ENCODE measurements around the gene GRIP1. TPM values are rescaled to one million over a fixed set of nuclear protein-coding genes. Genes with fewer than 3 reads are reported as not detected.

Gene GRIP1
- polyA plus RNA-seq, 4 donors: 0.54 to 5.9 (median 0.81) TPM

DNA sequence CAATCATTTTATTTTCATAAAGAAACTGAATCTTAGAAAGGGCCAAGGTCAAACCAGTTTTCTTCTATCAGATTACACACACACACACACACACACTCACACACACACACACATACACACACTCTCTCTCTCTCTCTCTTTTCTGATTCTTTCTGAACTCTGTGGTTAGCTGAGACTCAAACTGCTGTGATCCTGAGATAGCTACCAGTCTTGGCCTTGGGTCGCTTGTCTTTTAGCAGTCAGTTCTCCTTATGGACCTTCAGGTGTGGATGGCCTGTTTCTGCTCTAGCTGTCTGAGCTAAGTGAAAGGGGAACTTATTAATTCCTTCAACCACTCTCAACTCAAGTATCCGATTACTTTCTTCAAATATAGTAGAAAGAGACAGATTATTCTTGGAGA is 145.1 kb downstream of the GRIP1 start:
- Histone ChIP-seq H3K9me3 (ENCODE audit: control insufficient read depth in 2 of 2, insufficient read depth in 1 of 2, low read depth in 1 of 2, low read length in 1 of 2) (no peaks in the 10 kb centered on the region), H3K27ac (ENCODE audit: low read depth in 1 of 3, low read length in 2 of 3) (no peak overlapping the region), H3K4me1 (ENCODE audit: control insufficient read depth in 3 of 3, insufficient read depth in 2 of 3, low read depth in 1 of 3, low read length in 2 of 3) (peaks cover 0 to 7% (median 0%) of the 10 kb centered on the region in 3 donors), H3K27me3 (ENCODE audit: control insufficient read depth in 3 of 3, insufficient read depth in 3 of 3, low read length in 3 of 3) (no peaks in the 10 kb centered on the region), H3K4me3 (ENCODE audit: low read depth in 1 of 3, low read length in 3 of 3) (no peak overlapping the region), H3K36me3 (ENCODE audit: control insufficient read depth in 3 of 3, insufficient read depth in 2 of 3, low read depth in 1 of 3, low read length in 3 of 3) (no peaks in the 10 kb centered on the region)
- DNase-seq (no peak), FAIRE-seq (no peak)
- 84 to 86% (median 85%) methylated on average over 2 of the region's 2 CpGs for WGBS, 3 donors

DNA sequence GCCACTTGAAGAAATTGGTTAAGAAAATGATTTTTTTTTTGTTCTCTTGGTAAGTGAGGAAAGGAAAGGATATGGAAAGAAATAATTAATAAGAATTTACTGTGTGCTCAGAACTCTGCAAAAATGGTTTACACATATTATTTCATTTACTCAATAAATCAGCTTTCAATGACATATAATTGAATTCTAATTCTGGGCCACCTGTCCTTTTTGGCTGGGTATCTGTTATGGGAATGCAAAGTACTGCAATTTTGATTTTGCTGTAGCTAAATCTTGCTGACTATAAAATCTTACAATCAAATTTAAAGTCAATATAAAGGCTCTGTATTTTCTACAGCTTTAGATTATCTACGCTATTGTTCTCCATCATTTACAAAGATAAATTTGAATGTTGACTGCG is 147.1 kb downstream of the GRIP1 start:
- no peak for FAIRE-seq
- no peaks in the 10 kb centered on the region for H3K27me3 ChIP-seq (ENCODE audit: control insufficient read depth in 3 of 3, insufficient read depth in 3 of 3, low read length in 3 of 3)
- 76 to 94% (median 88%) methylated on average over 2 of the region's 2 CpGs for WGBS, 3 donors
- no peak overlapping the region for H3K4me3 ChIP-seq (ENCODE audit: low read depth in 1 of 3, low read length in 3 of 3)
- H3K27ac ChIP-seq (ENCODE audit: low read depth in 1 of 3, low read length in 2 of 3): no peak overlapping the region
- no peaks in the 10 kb centered on the region for H3K36me3 ChIP-seq (ENCODE audit: control insufficient read depth in 3 of 3, insufficient read depth in 2 of 3, low read depth in 1 of 3, low read length in 3 of 3)
- DNase-seq: no peak
- no peaks in the 10 kb centered on the region for H3K9me3 ChIP-seq (ENCODE audit: control insufficient read depth in 2 of 2, insufficient read depth in 1 of 2, low read depth in 1 of 2, low read length in 1 of 2)
- peaks cover 0 to 7% (median 0%) of the 10 kb centered on the region in 3 donors for H3K4me1 ChIP-seq (ENCODE audit: control insufficient read depth in 3 of 3, insufficient read depth in 2 of 3, low read depth in 1 of 3, low read length in 2 of 3)

DNA sequence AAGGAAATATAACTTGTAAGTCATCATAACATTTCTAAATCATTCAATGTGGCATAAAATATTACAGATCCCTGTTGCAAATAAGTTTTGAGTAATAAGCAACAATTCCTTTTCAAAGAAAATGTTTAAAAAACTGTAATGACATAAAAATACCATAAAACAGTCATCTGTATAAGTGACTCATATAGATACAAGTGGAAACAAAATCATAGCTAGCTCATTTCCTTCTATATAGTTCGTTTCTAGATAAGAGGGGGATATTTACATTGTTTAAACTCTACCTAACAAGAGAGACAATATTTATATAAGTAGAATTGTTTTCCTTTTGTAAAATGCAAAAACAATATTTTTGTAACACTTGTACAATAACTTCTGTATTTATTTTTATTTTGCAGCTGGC is 148.9 kb downstream of the GRIP1 start:
- Histone ChIP-seq H3K4me3 (ENCODE audit: low read depth in 1 of 3, low read length in 3 of 3) (no peak overlapping the region), H3K27me3 (ENCODE audit: control insufficient read depth in 3 of 3, insufficient read depth in 3 of 3, low read length in 3 of 3) (no peaks in the 10 kb centered on the region), H3K4me1 (ENCODE audit: control insufficient read depth in 3 of 3, insufficient read depth in 2 of 3, low read depth in 1 of 3, low read length in 2 of 3) (no peaks in the 10 kb centered on the region), H3K27ac (ENCODE audit: low read depth in 1 of 3, low read length in 2 of 3) (no peak overlapping the region), H3K9me3 (ENCODE audit: control insufficient read depth in 2 of 2, insufficient read depth in 1 of 2, low read depth in 1 of 2, low read length in 1 of 2) (no peaks in the 10 kb centered on the region), H3K36me3 (ENCODE audit: control insufficient read depth in 3 of 3, insufficient read depth in 2 of 3, low read depth in 1 of 3, low read length in 3 of 3) (no peaks in the 10 kb centered on the region)
- FAIRE-seq (no peak), DNase-seq (no peak)
- 34 to 45% (median 41%) methylated on average over 1 of the region's 1 CpG for WGBS, 3 donors

DNA sequence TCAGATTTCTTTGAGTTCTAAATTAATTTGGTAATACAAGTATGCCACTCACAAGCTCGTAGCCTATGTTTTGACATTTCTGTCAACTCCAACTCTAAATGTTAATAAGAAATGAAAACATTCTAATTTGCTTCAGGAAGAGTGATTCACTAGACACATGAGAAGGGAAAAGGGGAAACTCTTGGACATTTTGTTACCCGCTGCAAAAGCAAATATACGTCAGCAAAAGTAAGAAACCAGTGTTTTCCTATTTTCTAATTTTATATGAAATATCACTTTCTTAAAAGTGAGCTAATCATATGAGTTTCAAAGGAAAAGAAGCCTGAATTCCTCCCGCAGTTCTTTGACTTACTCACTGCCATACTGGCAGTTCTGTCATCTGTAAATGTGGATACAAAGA is 162.3 kb downstream of the GRIP1 start:
- no peaks in the 10 kb centered on the region for H3K4me1 ChIP-seq (ENCODE audit: control insufficient read depth in 3 of 3, insufficient read depth in 2 of 3, low read depth in 1 of 3, low read length in 2 of 3)
- H3K27ac ChIP-seq (ENCODE audit: low read depth in 1 of 3, low read length in 2 of 3): no peak overlapping the region
- DNase-seq (no peak), FAIRE-seq (no peak)
- H3K36me3 ChIP-seq (ENCODE audit: control insufficient read depth in 3 of 3, insufficient read depth in 2 of 3, low read depth in 1 of 3, low read length in 3 of 3): no peaks in the 10 kb centered on the region
- H3K27me3 ChIP-seq (ENCODE audit: control insufficient read depth in 3 of 3, insufficient read depth in 3 of 3, low read length in 3 of 3): no peaks in the 10 kb centered on the region
- no peak overlapping the region for H3K4me3 ChIP-seq (ENCODE audit: low read depth in 1 of 3, low read length in 3 of 3)
- 71 to 82% (median 80%) methylated on average over 4 of the region's 4 CpGs for WGBS, 3 donors
- H3K9me3 ChIP-seq (ENCODE audit: control insufficient read depth in 2 of 2, insufficient read depth in 1 of 2, low read depth in 1 of 2, low read length in 1 of 2): no peaks in the 10 kb centered on the region

DNA sequence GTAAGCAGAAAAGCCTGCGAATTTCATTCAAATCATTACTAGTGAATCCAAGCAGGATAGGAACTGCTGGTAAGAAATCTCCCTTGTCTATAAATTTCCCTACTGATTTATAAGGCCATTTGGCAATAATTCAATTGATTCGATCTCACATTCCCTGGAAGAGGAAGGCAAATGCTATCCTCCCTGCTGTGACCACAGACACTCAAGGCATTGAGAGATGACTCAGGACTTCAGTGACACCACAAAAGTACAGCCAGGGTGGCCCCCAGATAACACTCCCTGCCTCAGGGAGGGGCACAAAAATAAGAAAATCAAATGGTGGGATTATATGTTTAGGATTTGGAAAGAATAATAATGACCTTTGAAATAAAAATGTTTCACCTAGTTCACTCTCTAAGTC is 162.7 kb downstream of the GRIP1 start:
- FAIRE-seq: no peak
- H3K27me3 ChIP-seq (ENCODE audit: control insufficient read depth in 3 of 3, insufficient read depth in 3 of 3, low read length in 3 of 3): no peaks in the 10 kb centered on the region
- DNase-seq: no peak

DNA sequence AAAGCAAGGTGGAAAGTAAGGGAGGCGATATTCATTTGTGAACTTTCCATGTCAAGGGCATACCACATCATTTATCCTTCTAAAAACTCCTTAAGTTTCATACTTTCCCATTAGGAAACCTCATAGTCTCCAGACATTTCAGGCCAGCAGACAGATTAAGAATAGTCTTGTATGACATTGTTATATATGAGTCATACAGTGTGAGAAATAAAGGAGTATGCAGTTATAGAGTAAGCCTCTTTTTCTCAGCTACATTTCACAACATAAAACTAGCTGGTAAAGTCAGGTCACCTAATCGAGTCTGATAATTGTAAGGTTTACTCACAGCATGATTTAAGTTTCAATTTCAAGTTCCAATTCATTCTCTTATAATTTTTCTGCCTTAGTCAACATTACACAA is 164.3 kb downstream of the GRIP1 start:
- Histone ChIP-seq H3K4me3 (ENCODE audit: low read depth in 1 of 3, low read length in 3 of 3) (no peak overlapping the region), H3K36me3 (ENCODE audit: control insufficient read depth in 3 of 3, insufficient read depth in 2 of 3, low read depth in 1 of 3, low read length in 3 of 3) (no peaks in the 10 kb centered on the region), H3K27me3 (ENCODE audit: control insufficient read depth in 3 of 3, insufficient read depth in 3 of 3, low read length in 3 of 3) (no peaks in the 10 kb centered on the region), H3K27ac (ENCODE audit: low read depth in 1 of 3, low read length in 2 of 3) (no peak overlapping the region), H3K9me3 (ENCODE audit: control insufficient read depth in 2 of 2, insufficient read depth in 1 of 2, low read depth in 1 of 2, low read length in 1 of 2) (no peaks in the 10 kb centered on the region), H3K4me1 (ENCODE audit: control insufficient read depth in 3 of 3, insufficient read depth in 2 of 3, low read depth in 1 of 3, low read length in 2 of 3) (no peaks in the 10 kb centered on the region)
- 51 to 81% (median 54%) methylated on average over 2 of the region's 2 CpGs for WGBS, 3 donors
- DNase-seq (no peak), FAIRE-seq (no peak)

More for the DNA sequence above, 162.7 kb downstream of the GRIP1 start:
- WGBS, 3 donors: 60 to 69% (median 63%) methylated on average over 2 of the region's 2 CpGs
- Histone ChIP-seq H3K36me3 (ENCODE audit: control insufficient read depth in 3 of 3, insufficient read depth in 2 of 3, low read depth in 1 of 3, low read length in 3 of 3) (no peaks in the 10 kb centered on the region), H3K4me1 (ENCODE audit: control insufficient read depth in 3 of 3, insufficient read depth in 2 of 3, low read depth in 1 of 3, low read length in 2 of 3) (no peaks in the 10 kb centered on the region), H3K9me3 (ENCODE audit: control insufficient read depth in 2 of 2, insufficient read depth in 1 of 2, low read depth in 1 of 2, low read length in 1 of 2) (no peaks in the 10 kb centered on the region), H3K4me3 (ENCODE audit: low read depth in 1 of 3, low read length in 3 of 3) (no peak overlapping the region), H3K27ac (ENCODE audit: low read depth in 1 of 3, low read length in 2 of 3) (no peak overlapping the region)

DNA sequence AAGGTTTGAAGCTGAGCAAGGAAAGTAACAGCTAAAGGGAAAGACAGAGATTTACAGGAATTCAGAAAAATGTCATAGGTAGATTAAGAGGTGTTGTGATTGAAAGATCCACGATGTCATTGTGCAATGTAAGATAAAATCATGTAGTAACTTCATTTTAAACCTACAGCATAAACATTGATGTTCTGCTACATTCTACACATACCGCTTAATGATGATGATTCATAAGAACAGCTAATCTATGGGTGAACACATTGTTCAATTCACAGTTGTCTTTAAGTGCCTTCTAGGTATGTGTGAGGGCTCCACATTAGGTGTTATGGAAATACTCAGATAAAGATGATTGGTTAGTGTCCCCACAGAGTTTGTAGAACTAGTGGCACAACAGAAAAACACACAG is 170.9 kb downstream of the GRIP1 start:
- no peak overlapping the region for H3K4me3 ChIP-seq (ENCODE audit: low read depth in 1 of 3, low read length in 3 of 3)
- 78 to 85% (median 78%) methylated on average over 2 of the region's 2 CpGs for WGBS, 3 donors
- DNase-seq: no peak
- no peaks in the 10 kb centered on the region for H3K9me3 ChIP-seq (ENCODE audit: control insufficient read depth in 2 of 2, insufficient read depth in 1 of 2, low read depth in 1 of 2, low read length in 1 of 2)
- no peak for FAIRE-seq
- H3K4me1 ChIP-seq (ENCODE audit: control insufficient read depth in 3 of 3, insufficient read depth in 2 of 3, low read depth in 1 of 3, low read length in 2 of 3): no peaks in the 10 kb centered on the region
- no peaks in the 10 kb centered on the region for H3K27me3 ChIP-seq (ENCODE audit: control insufficient read depth in 3 of 3, insufficient read depth in 3 of 3, low read length in 3 of 3)
- H3K36me3 ChIP-seq (ENCODE audit: control insufficient read depth in 3 of 3, insufficient read depth in 2 of 3, low read depth in 1 of 3, low read length in 3 of 3): no peaks in the 10 kb centered on the region
- H3K27ac ChIP-seq (ENCODE audit: low read depth in 1 of 3, low read length in 2 of 3): no peak overlapping the region

DNA sequence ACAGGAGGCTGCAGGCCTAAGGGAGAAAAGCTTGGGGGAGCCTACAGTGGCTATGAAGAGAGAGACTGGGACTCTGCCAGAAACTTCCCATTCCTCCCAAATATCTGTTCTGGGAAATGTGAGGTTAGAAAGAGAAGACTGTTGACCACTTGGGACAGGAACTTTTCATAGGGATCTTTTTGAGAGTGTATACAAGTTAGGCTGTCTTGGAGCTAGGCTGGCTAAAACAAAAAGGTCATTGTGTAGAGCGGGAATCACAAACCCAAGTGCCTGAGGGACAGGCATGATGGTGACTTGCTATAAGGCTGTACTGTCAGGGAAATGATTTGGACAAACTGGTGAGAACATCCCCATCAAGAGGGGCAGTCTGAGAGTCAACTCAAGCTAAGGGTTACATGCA is 175.1 kb downstream of the GRIP1 start:
- H3K4me1 ChIP-seq (ENCODE audit: control insufficient read depth in 3 of 3, insufficient read depth in 2 of 3, low read depth in 1 of 3, low read length in 2 of 3): no peaks in the 10 kb centered on the region
- H3K4me3 ChIP-seq (ENCODE audit: low read depth in 1 of 3, low read length in 3 of 3): no peak overlapping the region
- no peak for DNase-seq
- 93 to 100% (median 100%) methylated on average over 1 of the region's 1 CpG for whole genome bisulfite sequencing, 3 donors
- no peak for FAIRE-seq
- H3K36me3 ChIP-seq (ENCODE audit: control insufficient read depth in 3 of 3, insufficient read depth in 2 of 3, low read depth in 1 of 3, low read length in 3 of 3): no peaks in the 10 kb centered on the region
- no peaks in the 10 kb centered on the region for H3K9me3 ChIP-seq (ENCODE audit: control insufficient read depth in 2 of 2, insufficient read depth in 1 of 2, low read depth in 1 of 2, low read length in 1 of 2)
- no peaks in the 10 kb centered on the region for H3K27me3 ChIP-seq (ENCODE audit: control insufficient read depth in 3 of 3, insufficient read depth in 3 of 3, low read length in 3 of 3)
- no peak overlapping the region for H3K27ac ChIP-seq (ENCODE audit: low read depth in 1 of 3, low read length in 2 of 3)

GRCh38 chr12:66502911-66503310 is 176.0 kb downstream of the GRIP1 start:
- DNase-seq (no peak), FAIRE-seq (no peak)
- H3K27ac ChIP-seq (ENCODE audit: low read depth in 1 of 3, low read length in 2 of 3): no peak overlapping the region
- no peak overlapping the region for H3K4me3 ChIP-seq (ENCODE audit: low read depth in 1 of 3, low read length in 3 of 3)
- WGBS, 3 donors: 66 to 74% (median 69%) methylated on average over 5 of the region's 5 CpGs
- H3K27me3 ChIP-seq (ENCODE audit: control insufficient read depth in 3 of 3, insufficient read depth in 3 of 3, low read length in 3 of 3): no peaks in the 10 kb centered on the region
- H3K36me3 ChIP-seq (ENCODE audit: control insufficient read depth in 3 of 3, insufficient read depth in 2 of 3, low read depth in 1 of 3, low read length in 3 of 3): no peaks in the 10 kb centered on the region
- no peaks in the 10 kb centered on the region for H3K4me1 ChIP-seq (ENCODE audit: control insufficient read depth in 3 of 3, insufficient read depth in 2 of 3, low read depth in 1 of 3, low read length in 2 of 3)
- H3K9me3 ChIP-seq (ENCODE audit: control insufficient read depth in 2 of 2, insufficient read depth in 1 of 2, low read depth in 1 of 2, low read length in 1 of 2): no peaks in the 10 kb centered on the region
